H1 (cell line): ENCODE measurements around the gene FAM241A. TPM values are rescaled to one million over a fixed set of nuclear protein-coding genes. Genes with fewer than 3 reads are reported as not detected.

ENCODE experiments used
- CTCF ChIA-PET: fragments of 300-600 bp; sonication (Branson Sonifier 250); formaldehyde crosslinking; loops from one replicate; lab custom pipeline; 2021; ENCODE audit not compliant: partially characterized antibody; lab: Charles Lee
- POLR2A ChIA-PET: fragments of 300-600 bp; sonication (Branson Sonifier 250); formaldehyde crosslinking; loops from one replicate; lab custom pipeline; 2021; ENCODE audit warnings: inconsistent platforms; ENCODE audit not compliant: partially characterized antibody; lab: Charles Lee
- DNase-seq, 2 experiments: peaks; one replicate each; pipeline versions ENCODE4 v3.0.0 to v3.0.0-alpha.2; 2010 to 2022; ENCODE audit warnings: low spot score in 2 of 2, low read depth in 1 of 2, mixed read lengths in 1 of 2
- FAIRE-seq: peaks from 2 replicates; lab custom pipeline; 2011; peaks lifted over from hg19 to GRCh38; lab: Jason Lieb, UNC
- H2AFZ ChIP-seq: 2 replicates; pipeline ENCODE4 v1.8.1; 2012; ENCODE audit warnings: low read length, inconsistent platforms
- H2AK5ac ChIP-seq: 2 replicates; pipeline ENCODE4 v1.6.1; 2013; ENCODE audit warnings: low read depth, low read length
- H2BK120ac ChIP-seq: replicated peaks from 2 replicates; pipeline ENCODE3; 2013; ENCODE audit warnings: low read depth, low read length, inconsistent platforms
- H2BK12ac ChIP-seq: 2 replicates; pipeline ENCODE4 v1.6.1; 2013; ENCODE audit warnings: low read depth, low read length
- H2BK15ac ChIP-seq: 2 replicates; pipeline ENCODE4 v1.6.1; 2013; ENCODE audit warnings: low read length
- H2BK20ac ChIP-seq: 2 replicates; pipeline ENCODE4 v1.6.1; 2013; ENCODE audit warnings: low read length
- H2BK5ac ChIP-seq: 2 replicates; pipeline ENCODE4 v1.6.1; 2013; ENCODE audit warnings: low read depth, low read length
- H3K14ac ChIP-seq: 2 replicates; pipeline ENCODE4 v1.6.1; 2013; ENCODE audit warnings: inconsistent platforms; ENCODE audit not compliant: insufficient read length
- H3K18ac ChIP-seq: 2 replicates; pipeline ENCODE4 v1.6.1; 2013; ENCODE audit warnings: low read length; ENCODE audit errors: extremely low read depth
- H3K23ac ChIP-seq: 2 replicates; pipeline ENCODE4 v1.6.1; 2013; ENCODE audit warnings: inconsistent platforms; ENCODE audit not compliant: insufficient read length
- H3K23me2 ChIP-seq: 2 replicates; pipeline ENCODE4 v1.6.1; 2013; ENCODE audit warnings: low read depth, low read length
- H3K27ac ChIP-seq: 2 replicates; pipeline ENCODE4 v1.6.1; 2011; ENCODE audit warnings: low read depth, low read length, inconsistent platforms
- H3K27me3 ChIP-seq, 4 experiments: replicated peaks in 1 of 4; 1 replicate in 1 of 4; 2 replicates in 3 of 4; pipeline versions ENCODE4 v1.6.1 to v1.8.1; 2011 to 2013; ENCODE audit warnings: low read length in 3 of 4, mild to moderate bottlenecking in 3 of 4, inconsistent platforms in 2 of 4, mixed read lengths in 2 of 4, moderate library complexity in 1 of 4; ENCODE audit not compliant: control insufficient read depth in 3 of 4, insufficient read depth in 3 of 4; ENCODE audit errors: extremely low read depth in 1 of 4
- H3K36me3 ChIP-seq, 4 experiments: 2 replicates each; pipeline versions ENCODE4 v1.6.1 to v1.8.1; 2011 to 2013; ENCODE audit warnings: mild to moderate bottlenecking in 4 of 4, low read length in 3 of 4, moderate library complexity in 2 of 4, control low read depth in 1 of 4, inconsistent platforms in 1 of 4; ENCODE audit not compliant: insufficient read depth in 4 of 4, control insufficient read depth in 2 of 4
- H3K4ac ChIP-seq: replicated peaks from 2 replicates; pipeline ENCODE3; 2013; ENCODE audit warnings: low read length, low read depth, mixed read lengths, inconsistent platforms; ENCODE audit not compliant: insufficient read length
- H3K4me1 ChIP-seq, 4 experiments: replicated peaks in 1 of 4; 1 replicate in 1 of 4; 2 replicates in 3 of 4; pipeline versions ENCODE4 v1.6.1 to v1.8.1; 2011 to 2013; ENCODE audit warnings: low read length in 3 of 4, inconsistent platforms in 2 of 4, mixed read lengths in 1 of 4; ENCODE audit not compliant: insufficient read depth in 4 of 4, control insufficient read depth in 3 of 4
- H3K4me2 ChIP-seq, 2 experiments: 2 replicates each; pipeline versions ENCODE4 v1.6.1 to v1.8.1; 2011 to 2013; ENCODE audit warnings: low read depth in 2 of 2, low read length in 2 of 2, control low read depth in 1 of 2, inconsistent platforms in 1 of 2, mild to moderate bottlenecking in 1 of 2; ENCODE audit not compliant: insufficient read depth in 1 of 2
- H3K4me3 ChIP-seq, 4 experiments: fragments of 200-600, 300-600 bp in 1 of 4; sonication (generic), shearing (Covaris generic), sonication (Bioruptor Twin) in 1 of 4; 2 replicates each; pipeline versions ENCODE4 v1.5.1 to v1.8.1; 2011 to 2016; ENCODE audit warnings: low read length in 4 of 4, low read depth in 3 of 4, control low read depth in 2 of 4, inconsistent platforms in 2 of 4, mild to moderate bottlenecking in 2 of 4, mixed read lengths in 1 of 4, moderate library complexity in 1 of 4; ENCODE audit not compliant: insufficient read depth in 2 of 4; ENCODE audit errors: extremely low read depth in 1 of 4
- H3K56ac ChIP-seq: replicated peaks from 2 replicates; pipeline ENCODE3; 2013; ENCODE audit warnings: low read depth, mild to moderate bottlenecking, mixed read lengths, low read length, inconsistent platforms; ENCODE audit not compliant: insufficient read length
- H3K79me1 ChIP-seq: 2 replicates; pipeline ENCODE4 v1.6.1; 2013; ENCODE audit warnings: low read depth, low read length, control low read depth
- H3K79me2 ChIP-seq, 2 experiments: 2 replicates each; pipeline versions ENCODE4 v1.6.1 to v1.8.1; 2012 to 2013; ENCODE audit warnings: low read length in 2 of 2, mild to moderate bottlenecking in 2 of 2, inconsistent platforms in 1 of 2; ENCODE audit not compliant: insufficient read depth in 2 of 2, control insufficient read depth in 1 of 2
- H3K9ac ChIP-seq, 4 experiments: replicated peaks in 1 of 4; 1 replicate in 1 of 4; 2 replicates in 3 of 4; pipeline versions ENCODE4 v1.6.1 to v1.8.1; 2011 to 2013; ENCODE audit warnings: low read depth in 3 of 4, low read length in 3 of 4, control low read depth in 2 of 4, mild to moderate bottlenecking in 2 of 4, moderate library complexity in 2 of 4, inconsistent platforms in 1 of 4; ENCODE audit errors: extremely low read depth in 1 of 4
- H3K9me3 ChIP-seq, 2 experiments: 2 replicates each; pipeline versions ENCODE4 v1.6.1 to v1.8.1; 2012 to 2013; ENCODE audit warnings: mild to moderate bottlenecking in 2 of 2, moderate library complexity in 2 of 2, control low read depth in 1 of 2, inconsistent platforms in 1 of 2, low read depth in 1 of 2, low read length in 1 of 2, mixed read lengths in 1 of 2; ENCODE audit not compliant: insufficient read depth in 2 of 2
- H4K20me1 ChIP-seq, 2 experiments: replicated peaks in 1 of 2; 2 replicates each; pipeline versions ENCODE3 to v1.8.1; 2011 to 2013; ENCODE audit warnings: inconsistent platforms in 2 of 2, low read length in 2 of 2, mild to moderate bottlenecking in 1 of 2; ENCODE audit not compliant: insufficient read depth in 2 of 2, control insufficient read depth in 1 of 2
- H4K5ac ChIP-seq: 2 replicates; pipeline ENCODE4 v1.6.1; 2013; ENCODE audit warnings: low read length, low read depth, mixed read lengths, inconsistent platforms; ENCODE audit not compliant: insufficient read length
- H4K8ac ChIP-seq: 2 replicates; pipeline ENCODE4 v1.8.0; 2013; ENCODE audit warnings: mild to moderate bottlenecking, moderate library complexity, low read length, inconsistent platforms; ENCODE audit not compliant: insufficient read depth; ENCODE audit errors: extremely low read depth
- H4K91ac ChIP-seq: replicated peaks from 2 replicates; pipeline ENCODE3; 2013; ENCODE audit warnings: low read length, mixed read lengths, inconsistent platforms; ENCODE audit not compliant: insufficient read length
- ASH2L ChIP-seq: fragments of 200-600, 300-600 bp; sonication (generic); IDR thresholded peaks from one replicate; pipeline ENCODE4 v1.7.1; 2017; ENCODE audit warnings: low read length
- CBX5 ChIP-seq: fragments of 300-800, 300-1000 bp; sonication (generic); IDR thresholded peaks from 2 replicates; pipeline ENCODE4 v1.7.1; 2016; ENCODE audit warnings: antibody characterized with exemption, low read length, low read depth
- EGR1 ChIP-seq: IDR thresholded peaks from 2 replicates; pipeline ENCODE4 v1.6.1; 2011; ENCODE audit warnings: low read depth, low read length, borderline replicate concordance
- EZH2 ChIP-seq: fragments of 200-600 bp; sonication (generic); IDR thresholded peaks from 2 replicates; pipeline ENCODE4 v1.7.1; 2012; ENCODE audit warnings: low read depth, mild to moderate bottlenecking, moderate library complexity, low read length, inconsistent platforms; ENCODE audit not compliant: severe bottlenecking
- FOSL1 ChIP-seq: IDR thresholded peaks from 2 replicates; pipeline ENCODE4 v1.6.1; 2011; ENCODE audit warnings: mild to moderate bottlenecking, low read depth, low read length, moderate library complexity; ENCODE audit not compliant: insufficient read depth
- GTF2F1 ChIP-seq: IDR thresholded peaks from 2 replicates; pipeline ENCODE4 v1.6.1; 2012; ENCODE audit warnings: low read depth, low read length, improper control_type of control experiment, borderline replicate concordance
- NRF1 ChIP-seq: IDR thresholded peaks from 2 replicates; pipeline ENCODE4 v1.6.1; 2011; ENCODE audit warnings: mild to moderate bottlenecking, low read depth, low read length, improper control_type of control experiment
- RBBP5 ChIP-seq: IDR thresholded peaks from 2 replicates; pipeline ENCODE4 v1.7.1; 2012; ENCODE audit warnings: low read depth, mild to moderate bottlenecking, inconsistent platforms, low read length, moderate library complexity, borderline replicate concordance
- SIN3A ChIP-seq, 2 experiments: IDR thresholded peaks in 1 of 2; conservative IDR thresholded peaks in 1 of 2; 2 replicates each; pipeline ENCODE4 v1.6.1; 2011 to 2012; ENCODE audit warnings: low read length in 2 of 2, improper control_type of control experiment in 1 of 2, low read depth in 1 of 2, mild to moderate bottlenecking in 1 of 2
- SRF ChIP-seq: IDR thresholded peaks from 2 replicates; pipeline ENCODE4 v1.6.1; 2011; ENCODE audit warnings: mild to moderate bottlenecking, low read depth, low read length, moderate library complexity
- TEAD4 ChIP-seq: IDR thresholded peaks from 2 replicates; pipeline ENCODE4 v1.6.1; 2012; ENCODE audit warnings: low read depth, low read length, inconsistent platforms, mixed read lengths
- WGBS, 2 experiments: shearing (Covaris generic) in 1 of 2; methylation state at CpG; one replicate each; pipeline versions ENCODE4 v1.1.6 to v1.1.7; 2013 to 2015; ENCODE audit warnings: low lambda C conversion rate in 2 of 2, mixed read lengths in 2 of 2, inconsistent platforms in 1 of 2, low coverage in 1 of 2, missing lambda C conversion rate in 1 of 2; ENCODE audit not compliant: insufficient replicate concordance in 2 of 2, insufficient coverage in 1 of 2, insufficient read length in 1 of 2; ENCODE audit errors: extremely low coverage in 1 of 2, missing lambda C conversion rate in 1 of 2; 5-methylcytosine and 5-hydroxymethylcytosine counted together
- polyA plus RNA-seq, 7 experiments: library from polyadenylated mRNA; depleted of rRNA in 3 of 7; stranded (reverse) in 5 of 7; unstranded in 2 of 7; fragments of >200 nt in 5 of 7; fragments of 200-250 nt in 2 of 7; gene quantifications; 1 replicate in 5 of 7; 2 replicates in 1 of 7; 4 replicates in 1 of 7; pipeline versions ENCODE4 v1.2.1 to v1.2.3, GENCODE V29; 2011 to 2013; ENCODE audit warnings: missing spikeins in 2 of 7, mixed read lengths in 2 of 7
- total RNA-seq: library from RNA; stranded (reverse); fragmentation: NEBNext Ultra II Directional; extraction: Animal tissue kit (Norgen Biotek cat#: 25700); gene quantifications from 2 replicates; pipeline ENCODE4 v1.2.1, GENCODE V29; 2021
- TF ChIP-seq, protein P1 (sequence below): IDR thresholded peaks from 2 replicates; pipeline ENCODE4 v1.6.1; 2011; ENCODE audit warnings: low read length, improper control_type of control experiment

The FAM241A gene
- total and polyA plus RNA-seq, 2 of the 8 experiments (the other 6 are each of a cell fraction or from before 2014, with no cell fraction given): 0.20 to 0.73 TPM

DNA sequence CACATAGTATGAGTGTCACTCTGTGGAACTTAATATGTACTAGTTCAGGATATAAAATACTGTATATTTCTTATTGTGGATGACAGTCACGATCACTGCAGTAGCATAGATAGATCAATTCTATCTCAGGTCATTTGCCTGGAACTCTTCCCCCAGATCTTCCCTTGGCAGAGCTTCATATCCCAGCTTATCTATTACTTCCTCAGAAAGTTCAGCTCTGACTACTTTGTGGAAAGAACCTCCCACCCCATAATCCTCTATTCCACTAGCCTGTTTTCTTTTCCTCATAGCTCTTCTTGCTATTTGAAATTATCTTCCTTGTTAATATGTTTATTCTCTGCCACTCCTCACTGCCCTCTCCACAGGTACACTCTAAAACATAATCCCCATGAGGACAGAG is 10.9 kb downstream of the FAM241A start:
- no peaks in the 10 kb centered on the region for H4K20me1 ChIP-seq
- 78% methylated on average over 1 of the region's 1 CpG; no CpG with 5 or more reads in 1 of the 2 experiments for WGBS, 2 experiments
- H2BK15ac ChIP-seq: no peak overlapping the region
- POLR2A ChIA-PET: no interaction called here
- no peaks in the 10 kb centered on the region for H3K36me3 ChIP-seq
- H2BK120ac ChIP-seq: no peak overlapping the region
- no peak overlapping the region for H3K14ac ChIP-seq
- no peak overlapping the region for H2BK5ac ChIP-seq
- no peaks in the 10 kb centered on the region for H3K79me1 ChIP-seq
- no peak overlapping the region for H3K4me3 ChIP-seq
- no peak for DNase-seq
- no peak overlapping the region for H3K27ac ChIP-seq
- H4K5ac ChIP-seq: no peak overlapping the region
- no peak overlapping the region for H3K4ac ChIP-seq
- H4K8ac ChIP-seq: no peak overlapping the region
- no peak overlapping the region for H3K18ac ChIP-seq
- no peak overlapping the region for H3K9ac ChIP-seq
- CTCF ChIA-PET: interaction anchor here (0.7 kb wide), 1 partner anchor 9 kb away, joined by 3 read pairs; no protein-coding TSS in a partner anchor
- H3K9me3 ChIP-seq: no peaks in the 10 kb centered on the region
- no peaks in the 10 kb centered on the region for H3K23me2 ChIP-seq
- no peaks in the 10 kb centered on the region for H3K27me3 ChIP-seq
- no peak overlapping the region for H3K4me2 ChIP-seq
- H3K79me2 ChIP-seq: no peaks in the 10 kb centered on the region
- no peaks in the 10 kb centered on the region for H3K4me1 ChIP-seq
- no peak for FAIRE-seq
- no peak overlapping the region for H2BK12ac ChIP-seq
- H3K56ac ChIP-seq: no peak overlapping the region
- H2AFZ ChIP-seq: no peak overlapping the region
- H2AK5ac ChIP-seq: no peak overlapping the region
- no peak overlapping the region for H2BK20ac ChIP-seq
- H4K91ac ChIP-seq: no peak overlapping the region
- H3K23ac ChIP-seq: no peak overlapping the region
- TF ChIP-seq RBBP5 (no peak), FOSL1 (no peak), ASH2L (no peak), EGR1 (no peak), EZH2 (no peak), GTF2F1 (no peak), SIN3A (conservative IDR thresholded peaks at IDR 0.05 in 1 of 2, IDR thresholded peaks at IDR 0.05 in 1 of 2; ENCODE audit: low read depth in 1 of 2, low read length in 2 of 2) (no peak), TEAD4 (no peak), NRF1 (no peak), CBX5 (no peak), SRF (no peak)
- TF ChIP-seq, protein P1, sequence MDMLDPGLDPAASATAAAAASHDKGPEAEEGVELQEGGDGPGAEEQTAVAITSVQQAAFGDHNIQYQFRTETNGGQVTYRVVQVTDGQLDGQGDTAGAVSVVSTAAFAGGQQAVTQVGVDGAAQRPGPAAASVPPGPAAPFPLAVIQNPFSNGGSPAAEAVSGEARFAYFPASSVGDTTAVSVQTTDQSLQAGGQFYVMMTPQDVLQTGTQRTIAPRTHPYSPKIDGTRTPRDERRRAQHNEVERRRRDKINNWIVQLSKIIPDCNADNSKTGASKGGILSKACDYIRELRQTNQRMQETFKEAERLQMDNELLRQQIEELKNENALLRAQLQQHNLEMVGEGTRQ: no peak
